Activated gamma-delta T cell treated with anti-CD3 and anti-CD28 coated beads, Interleukin-2, amount 50 U/mL, for 16 hours (primary cell): ENCODE results near the gene SLC25A13.

Source experiments
- DNase-seq: peaks from one replicate; pipeline ENCODE4 v3.0.0-alpha.2; 2020; ENCODE audit warnings: low read depth

Gene SLC25A13

GRCh38 chr7:96088579-96088978 lies 233.3 kb downstream of the SLC25A13 start:
- no peak for DNase-seq

- DNase-seq: no peak
Observed at GRCh38 chr7:96085953-96086352, 235.9 kb downstream of the SLC25A13 start.

DNA sequence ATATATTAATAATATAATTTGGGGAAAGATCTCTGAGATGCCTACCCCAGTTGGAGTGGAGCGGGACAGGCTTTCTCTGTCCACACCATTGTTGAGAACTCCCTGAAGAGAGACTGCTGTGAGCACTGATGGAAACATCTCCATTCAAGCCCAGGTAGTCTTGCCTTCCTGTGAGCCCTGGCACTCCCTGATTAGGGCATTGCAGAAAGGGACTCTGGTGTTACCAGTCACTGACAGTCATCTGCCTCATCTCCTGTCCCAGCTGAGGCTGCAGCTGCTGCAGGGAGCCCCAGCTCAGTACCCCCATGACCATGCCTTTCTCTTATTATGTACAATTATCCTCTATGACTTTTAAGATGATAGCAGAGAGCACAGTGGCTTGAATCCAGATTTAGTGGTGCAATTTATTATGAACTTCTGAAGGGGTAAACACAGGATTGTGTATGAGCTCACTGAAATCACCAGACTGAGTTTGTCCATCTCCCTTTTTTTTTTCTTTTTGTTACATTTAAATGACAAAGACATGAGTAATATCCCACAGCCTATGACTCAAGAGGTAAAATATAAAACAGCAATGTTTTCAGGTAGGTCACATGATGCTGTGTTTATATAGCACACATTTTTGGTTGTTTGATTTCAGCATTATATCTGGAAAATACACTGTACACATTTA lies 236.9 kb downstream of the SLC25A13 start:
- no peak for DNase-seq

- no peak for DNase-seq
Observed at GRCh38 chr7:96080027-96080426, 241.9 kb downstream of the SLC25A13 start.

- DNase-seq: no peak
Observed at GRCh38 chr7:96076350-96076707, 245.6 kb downstream of the SLC25A13 start.

- DNase-seq: peak; percentile 35
Observed at GRCh38 chr7:96075510-96076349, 246.2 kb downstream of the SLC25A13 start.

DNA sequence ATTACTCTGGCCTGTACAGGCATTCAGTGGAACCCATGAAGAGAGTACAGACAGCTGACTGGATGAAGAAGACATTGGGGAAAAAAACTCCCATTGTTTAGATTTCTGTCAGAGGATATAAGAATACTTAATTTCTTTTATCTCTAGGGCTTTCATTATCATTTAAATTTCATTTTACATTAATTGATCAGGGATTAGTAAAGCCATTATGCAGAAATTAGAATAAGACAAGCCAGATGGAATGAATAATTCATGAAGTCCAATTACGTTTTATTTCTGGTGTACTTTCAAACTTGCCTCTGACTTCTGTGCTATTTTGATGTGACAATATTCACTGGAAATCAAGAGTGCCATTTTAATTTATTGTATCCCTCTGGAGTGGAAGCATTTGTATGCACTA lies 247.0 kb downstream of the SLC25A13 start:
- DNase-seq: no peak
